NCI-H82 treated with DMSO at 0.1 percent for 48 hours (cell line): ENCODE data around the gene IFI30.

Experiments used
- DNase-seq: peaks from one replicate; lab custom pipeline; 2025; ENCODE audit not compliant: unreplicated experiment; lab: John Stamatoyannopoulos, UW

Gene IFI30

GRCh38 chr19:18170714-18171255 is 2.8 kb upstream of the IFI30 start:
- no peak for DNase-seq

- DNase-seq: no peak
These were observed 1.8 kb upstream of the IFI30 start for GRCh38 chr19:18171605-18172327.

DNA sequence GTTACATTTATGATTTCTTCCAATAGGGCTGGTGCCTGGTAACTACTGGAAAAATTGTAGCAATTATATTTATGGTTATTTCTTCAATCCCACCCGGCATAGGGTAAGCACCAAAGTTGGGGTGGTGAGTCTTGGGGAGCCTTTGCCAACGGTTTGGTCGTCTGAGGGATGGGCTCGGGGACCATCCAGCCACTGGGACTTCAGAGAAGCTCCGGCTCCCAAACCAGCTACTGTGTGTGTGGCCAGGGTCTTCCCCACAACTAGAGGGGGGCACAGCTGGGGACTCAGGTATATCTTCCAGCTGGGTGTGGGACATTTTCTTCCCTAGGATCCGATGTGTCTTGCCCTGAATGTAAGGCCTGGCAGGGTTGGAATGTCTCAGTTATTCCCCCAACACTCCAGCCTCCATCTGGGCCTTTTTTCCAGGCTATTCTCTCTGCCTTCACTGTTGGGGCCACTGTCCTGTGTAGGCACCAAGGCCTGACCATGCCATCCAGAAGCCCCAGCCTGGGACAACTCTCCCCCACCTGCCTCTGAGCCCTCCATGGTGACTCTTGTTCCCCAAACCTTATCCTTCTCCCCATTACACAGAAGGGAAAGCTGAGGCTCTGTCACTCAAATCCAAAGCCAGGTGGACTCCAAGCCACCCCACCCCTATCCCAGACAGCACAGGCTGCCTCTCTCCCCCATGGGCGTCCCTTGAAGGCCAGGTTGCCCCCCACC is 1.1 kb upstream of the IFI30 start:
- no peak for DNase-seq

- no peak for DNase-seq
These were observed 500 bp upstream of the IFI30 start for GRCh38 chr19:18173054-18173571.

DNA sequence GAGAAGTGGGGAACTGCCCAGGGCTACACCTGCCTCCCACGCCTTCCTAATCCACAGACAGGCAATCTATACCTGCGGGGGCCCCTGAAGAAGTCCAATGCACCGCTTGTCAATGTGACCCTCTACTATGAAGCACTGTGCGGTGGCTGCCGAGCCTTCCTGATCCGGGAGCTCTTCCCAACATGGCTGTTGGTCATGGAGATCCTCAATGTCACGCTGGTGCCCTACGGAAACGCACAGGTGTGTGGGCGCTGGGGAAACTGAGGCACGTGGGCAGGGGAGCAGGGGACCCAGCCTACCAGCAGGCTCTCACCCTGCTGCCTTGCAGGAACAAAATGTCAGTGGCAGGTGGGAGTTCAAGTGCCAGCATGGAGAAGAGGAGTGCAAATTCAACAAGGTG is 1.4 kb downstream of the IFI30 start:
- DNase-seq: no peak

- no peak for DNase-seq
These were observed 3.0 kb downstream of the IFI30 start for GRCh38 chr19:18176367-18177310.

DNA sequence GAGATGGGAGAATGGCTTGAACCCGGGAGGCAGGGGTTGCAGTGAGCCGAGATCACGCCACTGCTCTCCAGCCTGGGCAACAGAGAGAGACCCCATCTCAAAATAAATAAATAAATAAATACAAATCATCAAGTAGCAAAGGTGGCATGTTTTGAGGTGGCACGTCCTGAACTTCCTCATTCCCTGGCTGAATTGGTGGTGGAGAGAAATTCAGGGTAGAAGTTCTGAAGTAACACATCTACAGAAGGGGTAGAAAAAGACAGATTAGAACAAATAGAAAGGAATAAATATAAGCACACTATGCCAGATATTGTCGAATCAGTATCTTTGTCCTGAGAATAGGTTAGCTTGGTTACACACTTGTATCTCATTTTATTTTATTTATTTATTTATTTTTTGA is 6.3 kb downstream of the IFI30 start:
- no peak for DNase-seq

GRCh38 chr19:18183529-18183928 is 9.9 kb downstream of the IFI30 start:
- DNase-seq: no peak

DNA sequence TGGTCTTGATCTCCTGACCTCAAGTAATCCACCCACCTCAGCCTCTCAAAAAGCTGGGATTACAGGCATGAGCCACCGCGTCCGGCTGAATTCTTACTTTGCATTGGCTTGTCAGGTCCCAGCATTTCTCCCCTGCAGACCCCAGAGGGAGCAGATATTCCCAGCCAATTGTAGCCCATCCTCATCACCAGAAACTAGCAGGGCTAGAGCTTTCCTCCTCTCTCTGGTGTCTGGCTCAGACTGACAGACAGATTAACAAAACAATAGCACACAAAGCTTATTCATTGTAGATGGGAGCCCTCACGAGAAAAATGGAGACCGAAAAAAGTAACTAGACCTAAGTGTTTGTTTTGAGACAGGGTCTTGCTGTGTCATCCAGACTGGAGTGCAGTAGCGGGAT is 11.9 kb downstream of the IFI30 start:
- DNase-seq: no peak

DNA sequence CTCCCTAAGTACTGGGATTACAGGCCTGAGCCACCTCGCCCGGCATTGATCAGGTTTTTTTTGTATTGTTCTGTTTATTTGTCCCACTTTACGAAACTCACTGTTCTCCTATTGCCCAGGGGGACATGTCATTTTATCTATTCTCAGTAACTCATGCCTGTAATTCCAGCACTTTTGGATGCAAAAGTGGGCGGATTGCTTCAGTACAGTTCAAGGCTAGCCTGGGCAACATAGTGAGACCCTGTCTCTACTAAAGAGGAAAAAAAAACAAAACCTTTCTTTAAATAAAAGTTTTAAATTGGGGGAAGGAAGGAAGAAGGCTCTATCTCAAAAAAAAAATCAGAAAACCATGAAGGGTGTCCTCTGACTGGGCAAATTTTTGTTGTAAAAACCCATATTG is 16.7 kb downstream of the IFI30 start:
- no peak for DNase-seq

DNA sequence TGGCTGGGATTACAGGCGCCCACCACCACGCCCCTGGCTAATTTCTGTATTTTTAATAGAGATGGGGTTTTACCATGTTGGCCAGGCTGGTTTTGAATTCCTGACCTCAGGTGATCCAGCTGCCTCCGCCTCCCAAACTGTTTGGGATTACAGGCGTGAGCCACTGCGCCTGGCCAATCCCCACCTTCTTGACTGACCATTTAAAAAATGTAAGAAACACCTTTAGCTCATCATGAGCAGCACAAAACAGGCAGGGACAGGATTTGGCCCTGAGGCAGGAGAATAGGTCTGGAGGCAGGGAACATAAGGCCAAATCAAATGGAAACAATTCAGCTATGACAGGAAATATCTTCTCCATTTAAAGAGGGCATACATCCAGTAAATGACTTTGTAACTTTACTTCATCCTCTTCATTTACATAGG is 18.0 kb downstream of the IFI30 start:
- DNase-seq: no peak

GRCh38 chr19:18192673-18193387 is 19.2 kb downstream of the IFI30 start, which contains the start of gene MPV17L2:
MPV17L2 (plus strand) TSS chr19:18193218; CDS start chr19:18193282, 64 bp downstream.
- peak; percentile 100 for DNase-seq

GRCh38 chr19:18193388-18194180 is 20.0 kb downstream of the IFI30 start:
- no peak for DNase-seq

DNA sequence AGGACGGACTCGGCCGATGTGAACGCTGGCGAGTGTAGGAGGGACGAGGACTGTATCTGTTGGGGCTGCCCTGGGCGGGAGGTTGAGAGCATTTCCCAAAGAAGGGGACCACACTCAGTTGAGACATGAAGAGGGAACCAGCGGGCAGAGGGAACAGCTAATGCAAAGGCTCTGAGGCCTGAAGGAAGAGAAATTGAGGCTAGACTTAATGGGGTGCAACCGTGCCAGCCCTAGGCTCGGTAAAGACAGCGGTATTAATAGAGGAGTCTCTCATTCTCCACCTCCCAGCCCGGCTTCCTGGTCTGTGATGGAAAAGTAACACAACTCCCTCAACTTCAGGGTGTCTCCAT is 20.5 kb downstream of the IFI30 start:
- no peak for DNase-seq

GRCh38 chr19:18194554-18195238 is 21.1 kb downstream of the IFI30 start:
- DNase-seq: no peak

- no peak for DNase-seq
These were observed 22.9 kb downstream of the IFI30 start for GRCh38 chr19:18196511-18196845.

- no peak for DNase-seq
These were observed 23.7 kb downstream of the IFI30 start for GRCh38 chr19:18197306-18197705.

GRCh38 chr19:18197941-18198340 is 24.3 kb downstream of the IFI30 start:
- DNase-seq: no peak

DNA sequence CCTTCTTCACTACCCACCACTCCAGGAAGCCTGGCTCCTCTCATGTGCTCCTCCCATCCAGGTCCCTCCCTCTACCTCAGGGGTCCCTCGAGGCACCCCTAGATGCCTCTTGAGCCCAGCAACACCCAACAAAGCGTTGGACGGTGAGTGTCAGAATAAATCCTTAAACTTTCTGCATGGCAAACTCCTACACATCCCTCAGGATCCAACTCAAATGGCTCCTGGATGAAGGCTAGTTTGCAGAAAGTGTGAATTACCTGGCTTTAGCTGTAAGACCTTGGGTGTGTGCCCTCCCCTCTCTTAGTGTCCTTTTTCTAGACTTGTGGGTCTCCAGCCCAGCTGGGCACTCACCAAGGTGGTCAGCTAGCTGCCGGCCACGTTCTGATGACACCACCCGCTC is 24.8 kb downstream of the IFI30 start:
- no peak for DNase-seq
